Activated T-helper 9 cell treated with anti-CD3 and anti-CD28 coated beads, Interleukin-2, amount 50 U/mL, for 16 hours (primary cell): Measurements from ENCODE around the gene MCM3AP.

Experiments
- DNase-seq: peaks from one replicate; pipeline ENCODE4 v3.0.0-alpha.2; 2020; ENCODE audit warnings: low read depth

Gene MCM3AP

GRCh38 chr21:46217511-46218196 is 67.8 kb downstream of the MCM3AP start:
- no peak for DNase-seq

- DNase-seq = no peak
Measured at GRCh38 chr21:46216132-46216747, 69.2 kb downstream of the MCM3AP start.

DNA sequence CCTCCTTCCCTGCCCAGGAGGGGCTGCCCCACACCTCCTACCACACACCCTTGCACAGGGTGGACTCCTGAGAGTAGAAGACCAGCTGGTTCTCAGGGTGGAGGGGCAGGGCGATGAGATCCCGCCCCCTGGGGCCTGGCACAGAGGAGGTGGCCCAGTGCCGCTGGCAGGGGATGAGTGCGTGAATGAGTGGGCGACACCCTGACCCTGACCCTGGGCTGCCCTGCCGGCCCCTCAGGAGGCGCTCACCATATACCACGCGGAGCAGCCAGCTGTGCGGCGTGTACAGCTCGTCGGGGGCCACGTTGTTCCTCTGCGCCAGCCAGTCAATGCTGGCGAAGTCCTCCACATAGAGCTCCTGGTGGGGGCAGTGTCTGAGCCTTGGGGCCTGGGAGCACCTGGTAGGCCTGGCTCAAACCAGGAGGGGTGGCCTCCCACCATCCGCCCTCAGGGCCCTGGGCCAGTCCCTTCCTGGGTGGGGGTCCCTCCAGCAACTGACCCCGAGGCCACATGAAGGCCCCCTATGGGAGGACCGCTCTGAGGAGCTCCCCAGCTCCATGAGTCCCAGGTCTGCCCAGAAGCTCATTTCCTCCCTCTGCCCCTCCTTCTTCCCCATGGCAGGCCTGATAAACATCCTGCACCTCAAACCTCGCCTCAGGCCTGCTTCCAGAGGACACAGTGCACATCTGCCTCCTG is 69.8 kb downstream of the MCM3AP start:
- no peak for DNase-seq

DNA sequence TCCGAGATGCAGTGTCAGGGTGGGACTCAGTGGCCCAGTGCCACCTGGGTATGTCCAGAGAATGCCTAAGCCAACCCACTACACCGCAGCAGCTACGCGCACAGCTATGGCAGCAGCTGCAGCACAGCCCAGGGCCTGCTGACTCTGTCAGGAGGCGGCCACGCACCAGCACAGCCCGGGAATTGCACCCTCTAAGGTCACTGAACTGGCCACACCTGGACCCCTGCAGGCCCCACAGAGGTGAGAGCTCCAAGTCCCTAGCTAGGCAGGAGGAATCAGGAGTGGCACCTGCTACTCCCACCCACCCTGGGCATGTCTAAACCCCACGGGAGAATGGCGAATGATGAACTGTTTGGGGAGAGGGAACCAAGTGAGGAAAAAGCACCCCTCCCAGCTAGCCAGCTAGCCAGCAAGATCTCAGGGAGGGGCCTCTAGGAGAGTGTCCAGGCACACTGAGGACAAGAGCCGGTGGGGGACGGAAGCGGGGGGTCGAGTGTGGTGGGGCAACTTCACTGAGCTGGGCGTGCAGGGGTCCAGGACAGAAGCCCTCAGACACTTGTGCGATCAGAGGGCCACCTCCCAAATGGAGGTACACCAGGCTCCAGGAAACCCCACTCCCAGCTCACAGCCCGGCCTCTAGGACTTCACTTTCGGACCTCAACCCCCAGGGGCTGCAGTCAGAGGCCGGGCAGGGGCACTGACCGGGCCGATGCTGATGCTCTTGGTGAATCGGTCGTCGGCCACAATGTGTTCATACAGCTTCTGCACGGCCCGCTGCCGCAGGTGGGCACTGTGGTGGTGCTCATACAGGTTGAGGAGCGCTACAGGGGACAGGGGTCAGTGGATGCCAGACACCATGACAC is 70.7 kb downstream of the MCM3AP start:
- no peak for DNase-seq

- DNase-seq = no peak
Measured at GRCh38 chr21:46213620-46214286, 71.7 kb downstream of the MCM3AP start.

GRCh38 chr21:46212721-46213484 is 72.5 kb downstream of the MCM3AP start:
- DNase-seq = no peak

DNA sequence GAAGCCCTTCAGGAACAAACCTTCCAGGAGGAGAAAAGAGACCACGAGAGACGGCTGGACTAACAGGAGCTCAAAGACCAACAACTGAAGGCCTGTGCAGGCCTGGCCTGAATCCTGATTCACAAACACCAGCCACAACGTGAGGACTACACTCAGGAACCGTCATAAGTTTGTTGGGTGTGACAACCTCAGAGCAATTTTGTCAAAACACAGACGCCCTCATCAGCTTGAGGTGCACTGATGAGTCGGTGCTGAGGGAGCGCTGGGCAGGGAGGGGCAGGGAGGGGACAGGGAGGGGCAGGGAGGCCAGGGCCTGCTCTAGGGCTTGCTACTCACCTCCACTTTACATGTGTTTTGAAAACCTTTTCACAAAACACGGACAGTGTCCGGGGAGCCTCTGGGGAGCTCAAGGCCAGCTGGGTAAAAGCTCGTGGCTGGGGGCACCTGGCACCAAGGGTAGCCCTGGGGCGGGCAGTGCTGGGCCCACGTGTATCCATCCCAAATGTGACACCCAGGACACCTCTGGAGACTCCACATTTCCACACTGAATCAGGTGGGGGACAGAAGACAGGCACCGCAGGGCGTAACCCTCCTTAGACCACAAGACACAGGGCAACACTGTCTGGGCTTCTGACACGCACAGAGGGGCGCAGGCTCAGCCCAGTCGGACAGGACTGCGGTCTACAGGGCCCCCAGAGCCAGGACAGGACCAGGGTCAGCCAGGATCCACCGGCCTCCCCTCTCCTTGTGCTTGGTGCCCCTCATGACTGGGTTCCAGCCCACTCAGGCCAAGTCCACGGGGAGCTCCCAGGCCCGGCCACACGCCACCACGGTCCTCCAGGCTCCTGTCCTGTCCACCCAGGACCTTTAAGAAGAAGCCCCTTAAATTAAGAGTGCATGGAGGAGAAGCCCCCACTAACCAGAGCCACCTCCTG is 73.4 kb downstream of the MCM3AP start:
- no peak for DNase-seq

- DNase-seq = no peak
Measured at GRCh38 chr21:46211376-46211775, 74.0 kb downstream of the MCM3AP start.

- DNase-seq = no peak
Measured at GRCh38 chr21:46210378-46211136, 74.9 kb downstream of the MCM3AP start.

- no peak for DNase-seq
Measured at GRCh38 chr21:46208761-46209721, 76.4 kb downstream of the MCM3AP start.

GRCh38 chr21:46207920-46208591 is 77.4 kb downstream of the MCM3AP start:
- no peak for DNase-seq

DNA sequence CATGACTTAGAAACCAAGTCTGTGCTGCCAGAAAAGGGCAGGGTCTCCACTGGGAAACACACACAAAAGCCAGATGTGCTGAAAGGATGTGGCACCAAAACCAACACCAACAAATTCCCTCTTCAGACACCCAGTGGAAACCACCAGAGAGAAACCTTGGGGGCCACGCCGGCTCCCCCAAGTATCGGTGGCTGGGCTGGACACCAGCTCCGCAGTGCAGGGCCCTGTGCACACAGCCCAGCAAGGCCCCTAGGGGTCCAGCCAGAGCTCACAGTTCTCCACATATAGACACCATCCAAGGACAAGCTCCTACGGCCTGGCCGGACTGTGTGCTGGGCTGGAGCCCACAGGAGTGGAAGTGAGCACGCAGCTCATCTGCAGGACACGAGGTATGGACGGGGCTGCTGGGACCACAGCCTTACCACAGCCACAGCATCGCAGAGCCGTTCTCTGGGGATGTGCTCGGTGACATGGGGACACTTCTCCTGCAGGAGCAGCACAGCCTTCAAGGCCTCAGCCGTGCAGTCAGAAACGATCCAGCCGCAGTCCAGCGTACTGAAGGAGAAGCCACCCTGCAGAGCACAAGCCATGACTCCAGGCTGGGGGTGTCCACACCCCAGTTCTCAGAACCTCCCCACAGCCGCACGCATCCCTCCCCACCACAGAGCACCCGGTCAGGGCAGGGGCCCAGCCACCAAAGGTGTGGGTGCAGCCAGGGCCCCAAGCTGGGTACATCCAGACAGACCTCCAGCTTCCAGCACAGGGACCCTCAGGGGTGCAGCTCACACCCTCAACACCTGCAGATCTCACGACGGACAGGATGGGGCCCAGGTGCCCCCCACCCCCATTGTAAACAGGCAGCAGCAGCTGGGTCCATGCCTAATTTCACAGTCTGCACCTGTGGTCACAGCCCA is 78.1 kb downstream of the MCM3AP start:
- DNase-seq = no peak

GRCh38 chr21:46206163-46207005 is 79.0 kb downstream of the MCM3AP start:
- no peak for DNase-seq

GRCh38 chr21:46205766-46206162 is 79.6 kb downstream of the MCM3AP start:
- no peak for DNase-seq

DNA sequence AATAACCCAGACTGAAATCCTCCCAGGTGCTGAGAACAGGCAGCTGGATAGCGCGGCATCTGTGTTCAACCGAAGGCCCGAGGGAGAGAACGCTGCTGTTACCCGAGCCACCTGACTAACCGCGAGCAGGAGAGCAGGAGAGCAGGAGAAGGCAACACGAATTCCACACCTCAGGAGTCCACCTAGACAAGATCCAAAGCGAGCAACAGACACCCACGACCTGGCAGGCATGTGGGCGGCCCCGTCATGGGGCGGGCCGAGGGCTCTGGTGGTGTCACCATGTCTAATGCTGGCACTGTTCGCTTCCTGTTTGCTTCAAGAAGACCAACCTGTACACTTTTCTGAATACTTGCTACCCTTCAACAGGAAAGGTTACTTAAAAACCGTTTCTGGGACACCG is 80.2 kb downstream of the MCM3AP start:
- no peak for DNase-seq
